SIG-M5 (cell line): ENCODE measurements around the gene LIMA1.

ENCODE experiments used
- DNase-seq: peaks from one replicate; lab custom pipeline; 2025; lab: John Stamatoyannopoulos, UW

LIMA1 gene

GRCh38 chr12:50217202-50217601, 66.1 kb downstream of the LIMA1 start:
- DNase-seq, result no peak

GRCh38 chr12:50215033-50215432, 68.3 kb downstream of the LIMA1 start:
- DNase-seq, result no peak

DNA sequence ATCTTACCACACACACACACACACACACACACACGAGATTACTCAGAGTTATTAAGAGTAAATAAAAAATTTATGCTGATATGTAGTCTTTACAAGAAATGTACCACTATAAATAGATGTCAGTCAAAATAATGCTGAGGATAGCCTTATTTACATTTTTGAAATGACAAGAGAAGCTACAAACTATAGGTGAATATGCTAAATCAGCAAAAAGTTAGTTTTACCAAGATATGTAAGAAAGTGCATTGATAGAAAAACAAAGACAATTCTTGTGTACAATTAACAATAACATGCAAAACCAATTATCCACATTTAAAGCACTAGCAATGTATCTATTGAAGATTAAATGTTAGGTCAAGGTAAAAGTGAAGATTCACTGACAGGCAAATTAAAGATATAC, 69.3 kb downstream of the LIMA1 start:
- DNase-seq, result no peak

GRCh38 chr12:50213439-50213838, 69.9 kb downstream of the LIMA1 start:
- no peak for DNase-seq

GRCh38 chr12:50212071-50212467, 71.3 kb downstream of the LIMA1 start:
- no peak for DNase-seq

GRCh38 chr12:50211392-50212070, 71.8 kb downstream of the LIMA1 start:
- DNase-seq, result no peak

GRCh38 chr12:50207424-50207823, 75.9 kb downstream of the LIMA1 start:
- no peak for DNase-seq

DNA sequence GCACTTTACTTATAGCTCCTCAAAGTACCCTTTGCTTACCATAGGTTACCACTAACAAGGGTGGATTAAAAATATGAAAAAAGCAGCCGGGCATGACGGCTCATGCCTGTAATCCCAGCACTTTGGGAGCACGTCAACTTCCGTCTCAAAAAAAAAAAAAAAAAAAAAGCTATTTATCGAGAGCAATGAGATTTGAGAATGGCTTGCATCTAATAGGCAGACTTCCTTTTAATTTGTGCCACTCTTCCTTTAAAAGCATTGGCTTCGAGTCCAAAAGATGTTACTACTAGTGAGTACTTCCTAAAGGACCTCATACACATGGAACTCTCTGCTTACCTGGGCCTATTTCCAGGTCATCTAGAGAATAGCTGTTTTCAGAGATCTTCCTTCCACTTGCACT, 77.7 kb downstream of the LIMA1 start:
- DNase-seq, result no peak

DNA sequence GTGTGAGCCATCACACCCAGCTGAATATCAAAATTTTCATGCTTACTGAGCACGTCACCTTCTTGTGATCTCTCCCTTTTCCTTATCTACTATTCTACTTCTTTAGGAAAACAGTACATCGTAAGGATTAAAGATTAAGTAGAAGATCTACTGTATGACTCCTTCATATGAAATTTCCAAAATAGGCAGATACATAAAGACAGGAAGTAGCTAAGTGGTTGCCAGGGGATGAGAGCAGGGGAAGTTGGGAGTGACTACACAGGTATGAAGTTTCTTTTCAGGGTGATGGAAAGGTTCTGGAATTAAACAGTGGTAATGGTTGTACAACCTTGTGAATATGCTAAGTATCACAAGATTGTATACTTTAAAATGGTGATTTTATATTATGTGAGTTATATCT, 79.6 kb downstream of the LIMA1 start:
- no peak for DNase-seq

- DNase-seq, result no peak
These were observed 81.3 kb downstream of the LIMA1 start for GRCh38 chr12:50201987-50202521.

- no peak for DNase-seq
These were observed 82.6 kb downstream of the LIMA1 start for GRCh38 chr12:50200552-50201273.

GRCh38 chr12:50198829-50199228, 84.5 kb downstream of the LIMA1 start:
- DNase-seq, result no peak

DNA sequence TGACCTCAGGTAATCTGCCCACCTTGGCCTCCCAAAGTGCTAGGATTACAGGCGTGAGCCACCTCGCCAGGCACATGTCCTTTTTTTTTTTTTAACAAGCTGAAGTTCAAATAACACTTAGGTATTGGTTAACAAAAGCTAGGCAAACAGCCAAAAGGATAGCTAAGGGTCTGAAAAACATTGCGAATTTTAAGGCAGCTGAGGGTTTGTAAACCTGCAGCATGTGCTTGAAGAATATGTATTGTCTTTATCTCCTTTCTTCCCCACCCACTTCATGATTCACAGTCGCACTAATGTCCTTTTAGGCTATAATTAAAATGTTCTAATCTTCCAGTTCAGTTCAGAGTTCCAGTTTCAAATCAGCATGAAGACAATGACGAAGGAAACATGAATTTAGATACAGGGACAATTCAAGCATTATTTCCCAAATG, 86.0 kb downstream of the LIMA1 start:
- no peak for DNase-seq

GRCh38 chr12:50196537-50196936, 86.8 kb downstream of the LIMA1 start:
- DNase-seq, result no peak

DNA sequence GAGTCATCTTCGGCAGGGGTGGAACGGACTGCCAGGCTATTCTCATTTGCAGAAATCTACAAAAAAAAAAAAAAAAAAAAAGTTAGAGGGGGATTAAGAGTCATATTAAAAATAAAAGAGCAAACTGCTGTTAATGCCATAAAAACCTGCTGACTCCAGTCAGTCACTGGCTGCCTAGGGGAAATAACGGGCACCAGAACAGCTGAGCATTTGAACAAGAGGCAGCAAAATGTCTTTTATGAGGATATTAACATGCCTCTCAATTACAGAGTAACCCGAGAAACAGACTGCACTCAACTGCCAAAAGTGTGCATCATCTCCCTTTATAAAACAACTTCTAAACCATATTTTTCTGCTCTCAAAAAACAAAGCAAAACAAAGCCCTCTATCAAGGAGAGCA, 87.5 kb downstream of the LIMA1 start:
- no peak for DNase-seq

DNA sequence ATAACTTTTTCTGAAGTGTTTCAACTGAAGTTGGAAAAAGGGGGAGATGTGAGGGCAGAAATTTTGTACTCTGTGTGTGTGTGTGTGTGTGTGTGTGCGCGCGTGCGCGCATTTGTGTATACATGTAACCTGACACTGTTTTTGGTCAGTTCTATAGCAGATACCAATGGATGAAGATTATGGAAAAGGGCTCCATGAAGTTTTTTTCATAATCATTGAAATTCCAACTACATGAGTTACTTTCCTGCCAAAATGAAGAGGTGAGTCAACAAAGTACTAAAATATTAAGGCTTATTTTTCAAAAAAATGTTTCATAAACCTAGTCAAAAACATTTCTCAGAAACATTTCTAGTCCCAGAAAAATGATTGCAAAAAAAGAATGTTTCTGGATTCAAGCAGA, 90.4 kb downstream of the LIMA1 start:
- DNase-seq, result no peak

- no peak for DNase-seq
These were observed 91.1 kb downstream of the LIMA1 start for GRCh38 chr12:50192236-50192635.

DNA sequence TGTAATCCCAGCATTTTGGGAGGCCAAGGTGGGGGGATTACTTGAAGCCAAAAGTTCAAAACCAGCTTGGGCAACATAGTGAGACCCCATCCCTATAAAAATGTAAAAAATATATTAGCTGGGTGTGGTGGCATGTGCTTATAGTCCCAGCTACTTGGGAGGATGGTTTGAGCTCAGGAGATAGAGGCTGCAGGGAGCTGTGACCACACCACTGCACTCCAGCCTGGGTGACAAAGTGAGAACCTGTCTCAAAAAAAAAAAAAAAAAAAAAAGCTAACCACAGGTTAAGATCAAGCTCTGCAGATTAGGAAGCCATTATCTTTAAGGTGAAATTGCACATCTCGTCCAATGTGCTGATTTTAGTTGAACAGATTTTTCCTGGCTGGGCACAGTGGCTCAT, 92.5 kb downstream of the LIMA1 start:
- no peak for DNase-seq

DNA sequence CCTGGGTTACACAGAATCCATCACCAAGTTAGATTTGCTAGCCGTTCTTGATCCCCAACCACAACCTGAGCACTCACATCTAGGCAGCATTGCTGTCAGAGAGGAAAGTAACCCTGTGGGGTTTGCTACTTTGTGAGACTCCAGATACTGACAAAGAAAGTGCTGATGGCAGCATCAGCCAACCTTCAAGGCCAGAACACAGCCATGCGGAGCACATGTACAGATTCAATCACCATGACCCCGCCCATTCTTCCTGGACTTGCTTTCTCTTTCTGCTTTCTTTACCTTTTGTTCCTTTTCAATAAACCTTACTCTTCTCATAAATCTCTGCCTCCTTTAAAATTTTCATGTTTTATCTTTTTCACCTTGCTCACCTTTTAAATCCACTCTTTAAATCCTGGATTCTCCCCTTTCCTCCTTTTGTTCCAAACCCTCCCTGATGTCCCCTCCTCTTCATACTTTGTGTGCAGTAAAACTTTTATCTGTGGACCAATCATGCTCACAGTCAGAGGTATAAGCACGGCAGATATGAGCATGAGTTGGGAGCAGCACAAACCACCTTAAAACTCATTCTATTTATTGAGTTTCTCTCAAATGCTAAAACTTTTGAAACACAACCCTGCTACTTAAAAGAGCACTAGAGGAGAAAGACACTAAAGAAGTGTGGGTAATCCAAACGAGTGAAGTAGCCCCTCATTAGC, 94.3 kb downstream of the LIMA1 start:
- DNase-seq, result no peak

DNA sequence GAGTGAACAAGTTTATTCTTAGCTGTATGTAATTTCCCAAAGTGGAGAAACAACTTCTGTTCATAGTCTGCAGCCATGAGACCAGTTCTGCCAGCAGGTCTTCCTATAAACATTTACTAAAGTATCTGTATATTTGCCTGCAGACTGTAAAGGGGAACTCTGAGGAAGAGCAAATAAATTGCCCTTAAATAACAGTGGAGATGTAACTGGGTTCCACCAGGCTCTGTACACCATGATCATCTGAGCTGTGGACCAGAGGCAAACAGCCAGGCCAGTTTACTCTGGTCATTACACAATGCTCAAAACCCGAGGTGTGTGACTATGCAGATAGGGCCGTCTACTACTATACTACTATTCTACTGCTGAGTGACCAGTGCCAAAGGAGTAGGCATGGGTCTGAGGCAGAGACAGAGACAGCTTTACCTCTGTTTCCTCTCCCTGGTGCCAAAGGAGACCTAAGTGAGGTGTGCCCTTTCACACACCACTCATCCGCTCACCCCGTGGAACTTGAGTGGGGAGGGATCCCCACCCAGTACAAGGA, 95.0 kb downstream of the LIMA1 start:
- DNase-seq, result no peak

DNA sequence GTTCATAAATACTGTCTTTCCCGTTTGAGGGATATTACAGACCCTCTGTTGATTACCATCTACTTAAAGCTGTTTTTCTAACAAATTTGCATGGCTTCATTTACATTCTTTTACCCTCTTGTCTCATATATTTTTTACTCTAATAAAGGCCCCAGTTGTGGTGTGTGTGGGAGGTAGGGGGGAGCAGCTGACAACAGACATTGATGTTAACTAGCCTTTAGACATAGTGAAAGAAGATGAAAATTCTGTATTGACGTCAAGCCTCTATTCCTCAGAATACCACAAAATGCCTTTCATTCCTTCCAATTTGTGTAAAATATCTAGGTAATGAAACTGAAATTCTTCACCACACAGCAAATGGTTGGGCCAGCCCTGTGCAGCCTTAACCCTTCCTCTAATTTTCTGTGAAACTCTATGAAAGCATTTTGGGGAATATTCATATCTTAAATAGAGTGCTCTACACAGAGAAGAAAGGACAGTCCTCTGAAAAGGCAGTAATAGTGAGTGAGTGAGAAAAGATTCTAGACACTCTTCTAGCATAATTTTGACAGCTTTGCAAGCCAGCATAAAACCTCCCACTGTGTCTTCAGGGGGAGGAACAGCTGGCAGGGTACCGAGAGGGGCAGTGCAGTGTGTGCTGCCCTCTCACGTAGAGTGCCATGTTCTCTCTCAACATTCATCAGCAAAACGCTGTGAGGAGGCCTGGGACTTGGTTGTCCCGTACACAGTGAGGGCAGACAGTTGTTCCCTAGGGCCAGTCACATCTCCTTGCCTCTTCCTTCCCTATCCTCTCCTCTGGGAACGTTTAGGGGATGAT, 96.0 kb downstream of the LIMA1 start:
- DNase-seq, result no peak

GRCh38 chr12:50186681-50187080, 96.6 kb downstream of the LIMA1 start:
- no peak for DNase-seq
